Neural progenitor cell (in vitro differentiated cells): ENCODE results near the gene HAL. TPM values are rescaled to one million over a fixed set of nuclear protein-coding genes. Genes with fewer than 3 reads are reported as not detected.

Experiments
- DNase-seq: peaks from one replicate; pipeline ENCODE4 v3.0.0-alpha.2; 2016; ENCODE audit warnings: low spot score
- H2AFZ ChIP-seq: fragments of 200-600 bp; sonication (generic); replicated peaks from 2 replicates; pipeline ENCODE4 v1.6.1; 2016; ENCODE audit warnings: antibody characterized with exemption
- H3F3A ChIP-seq: fragments of 200-600 bp; sonication (generic); 2 replicates; pipeline ENCODE4 v1.6.1; 2016; ENCODE audit warnings: antibody characterized with exemption, low read depth
- H3K27ac ChIP-seq: fragments of 200-600 bp; sonication (generic); 2 replicates; pipeline ENCODE4 v1.5.1; 2016; ENCODE audit warnings: mild to moderate bottlenecking
- H3K27me3 ChIP-seq: fragments of 200-600 bp; sonication (generic); 2 replicates; pipeline ENCODE4 v1.6.1; 2016; ENCODE audit warnings: mild to moderate bottlenecking, moderate library complexity
- H3K36me3 ChIP-seq: fragments of 200-600 bp; sonication (generic); 2 replicates; pipeline ENCODE4 v1.5.1; 2016
- H3K4me1 ChIP-seq: fragments of 200-600 bp; sonication (generic); 2 replicates; pipeline ENCODE4 v1.6.1; 2016; ENCODE audit warnings: mixed run types
- H3K4me2 ChIP-seq: fragments of 200-600 bp; sonication (generic); 2 replicates; pipeline ENCODE4 v1.6.1; 2016
- H3K4me3 ChIP-seq: fragments of 200-600 bp; sonication (generic); 2 replicates; pipeline ENCODE4 v1.5.1; 2016
- H3K79me2 ChIP-seq: fragments of 200-600 bp; sonication (generic); 2 replicates; pipeline ENCODE4 v1.6.1; 2016; ENCODE audit warnings: low read depth
- H3K9ac ChIP-seq: fragments of 200-600 bp; sonication (generic); 2 replicates; pipeline ENCODE4 v1.6.1; 2016
- H3K9me3 ChIP-seq: fragments of 200-600 bp; sonication (generic); 2 replicates; pipeline ENCODE4 v1.5.1; 2016; ENCODE audit warnings: low read depth
- H4K20me1 ChIP-seq: fragments of 200-600 bp; sonication (generic); 2 replicates; pipeline ENCODE4 v1.6.1; 2016; ENCODE audit warnings: low read depth
- H3K27ac Mint-ChIP-seq: 3 replicates; pipeline ENCODE4 v1.8.0; 2021; ENCODE audit warnings: mixed read lengths
- H3K27me3 Mint-ChIP-seq: 2 replicates; pipeline ENCODE4 v1.8.0; 2022; ENCODE audit warnings: low read depth, mild to moderate bottlenecking, inconsistent platforms, moderate library complexity, mixed read lengths; ENCODE audit not compliant: insufficient read depth
- H3K36me3 Mint-ChIP-seq: 3 replicates; pipeline ENCODE4 v1.8.0; 2021; ENCODE audit warnings: mixed read lengths
- H3K4me1 Mint-ChIP-seq: 3 replicates; pipeline ENCODE4 v1.8.0; 2021; ENCODE audit warnings: mixed read lengths
- H3K4me3 Mint-ChIP-seq: 3 replicates; pipeline ENCODE4 v1.8.0; 2021; ENCODE audit warnings: mild to moderate bottlenecking, moderate library complexity, mixed read lengths
- H3K9me3 Mint-ChIP-seq: 3 replicates; pipeline ENCODE4 v1.8.0; 2020; ENCODE audit warnings: mixed read lengths
- CTCF ChIP-seq: fragments of 200-600 bp; sonication (generic); IDR thresholded peaks from 2 replicates; pipeline ENCODE4 v1.5.1; 2017; ENCODE audit warnings: antibody characterized with exemption, mild to moderate bottlenecking
- EZH2 ChIP-seq: fragments of 200-600 bp; sonication (generic); IDR thresholded peaks from 2 replicates; pipeline ENCODE4 v1.6.1; 2017; ENCODE audit warnings: antibody characterized with exemption, mild to moderate bottlenecking, moderate library complexity
- EZH2phosphoT487 ChIP-seq: fragments of 200-600 bp; sonication (generic); IDR thresholded peaks from 2 replicates; pipeline ENCODE4 v1.6.1; 2017; ENCODE audit warnings: antibody characterized with exemption
- total RNA-seq: library from RNA; depleted of rRNA; stranded (reverse); fragments of >200 nt; gene quantifications from 2 replicates; pipeline ENCODE4 v1.2.3, GENCODE V29; 2015; ENCODE audit warnings: low replicate concordance

HAL gene
- total RNA-seq, 1 donor from 2014 or later: 0.06 TPM

GRCh38 chr12:95942101-95942523 is 54.0 kb downstream of the HAL start:
- no peak for TF ChIP-seq EZH2
- TF ChIP-seq CTCF: no peak
- TF ChIP-seq EZH2phosphoT487: no peak
- Histone ChIP-seq H3K9me3 (no peaks in the 10 kb centered on the region), H3K4me2 (peak overlapping the region; percentile 90), H4K20me1 (no peaks in the 10 kb centered on the region), H3K36me3 (no peaks in the 10 kb centered on the region), H3K79me2 (no peaks in the 10 kb centered on the region), H3K4me3 (peak overlapping the region; percentile 84), H3F3A (peaks cover 32% of the 10 kb centered on the region), H2AFZ (peak overlapping the region; percentile 75), H3K4me1 (peaks cover 4% of the 10 kb centered on the region), H3K9ac (no peak overlapping the region), H3K27ac (no peak overlapping the region), H3K27me3 (peaks cover 14% of the 10 kb centered on the region)
- peaks cover 2% of the 10 kb centered on the region for H3K9me3 Mint-ChIP-seq
- H3K36me3 Mint-ChIP-seq: no peaks in the 10 kb centered on the region
- peak overlapping the region; percentile 95 for H3K4me3 Mint-ChIP-seq
- H3K4me1 Mint-ChIP-seq: peaks cover 4% of the 10 kb centered on the region
- H3K27me3 Mint-ChIP-seq: peaks cover 10% of the 10 kb centered on the region
- no peak overlapping the region for H3K27ac Mint-ChIP-seq
- DNase-seq: no peak

- no peaks in the 10 kb centered on the region for H3K36me3 Mint-ChIP-seq
- no peak overlapping the region for H2AFZ ChIP-seq
- no peaks in the 10 kb centered on the region for H4K20me1 ChIP-seq
- no peaks in the 10 kb centered on the region for H3K36me3 ChIP-seq
- H3K4me3 ChIP-seq: no peak overlapping the region
- no peaks in the 10 kb centered on the region for H3K9me3 ChIP-seq
- no peak overlapping the region for H3K4me3 Mint-ChIP-seq
- no peaks in the 10 kb centered on the region for H3K9me3 Mint-ChIP-seq
- no peak overlapping the region for H3K4me2 ChIP-seq
- H3K4me1 ChIP-seq: peaks cover 4% of the 10 kb centered on the region
- H3F3A ChIP-seq: peaks cover 27% of the 10 kb centered on the region
- H3K27ac ChIP-seq: no peak overlapping the region
- TF ChIP-seq CTCF: no peak
- peaks cover 14% of the 10 kb centered on the region for H3K27me3 ChIP-seq
- H3K79me2 ChIP-seq: no peaks in the 10 kb centered on the region
- H3K9ac ChIP-seq: no peak overlapping the region
- H3K27ac Mint-ChIP-seq: no peak overlapping the region
- peaks cover 4% of the 10 kb centered on the region for H3K4me1 Mint-ChIP-seq
- peaks cover 8% of the 10 kb centered on the region for H3K27me3 Mint-ChIP-seq
- DNase-seq: no peak
These were observed 55.6 kb downstream of the HAL start for GRCh38 chr12:95940514-95940913.

Other genes with a start within 250 kb of the HAL start
- 2.3 and 2.5 TPM in 2 replicates for gene NTN4, start 205.6 kb downstream of the HAL start, total RNA-seq
- gene SNRPF, start 137.4 kb downstream of the HAL start, total RNA-seq: 37.0 and 49.7 TPM in 2 replicates
- 0.12 and 0.13 TPM in 2 replicates for gene CCDC38, start 53.7 kb downstream of the HAL start, total RNA-seq
- gene AMDHD1, start 53.0 kb downstream of the HAL start, total RNA-seq: 1.1 and 2.2 TPM in 2 replicates
- gene LTA4H, start 39.2 kb upstream of the HAL start, total RNA-seq: 230 and 266 TPM in 2 replicates
- 4.8 and 5.0 TPM in 2 replicates for gene ELK3, start 198.0 kb upstream of the HAL start, total RNA-seq